IMR-90 (cell line): ENCODE data around the gene HNMT. TPM values are rescaled to one million over a fixed set of nuclear protein-coding genes. Genes with fewer than 3 reads are reported as not detected.

Experiments used
- ATAC-seq: fragments of 200-7000 bp; cut with Tn5 transposase; 2 replicates; pipeline ENCODE4 v1.9.1; 2020; ENCODE audit warnings: low read depth, mild to moderate bottlenecking, moderate library complexity
- BruUV-seq: library from RNA; stranded (reverse); fragments of 400-500 nt; replicated peaks from 2 replicates; lab custom pipeline; 2021; lab: Mats Ljungman, UMichigan
- CTCF ChIA-PET: fragments of 300-600 bp; formaldehyde crosslinking; extraction: SDS; loops from one replicate; lab custom pipeline; 2021; ENCODE audit warnings: antibody characterized with exemption; lab: Yijun Ruan, JAX
- POLR2A ChIA-PET: fragments of 300-600 bp; sonication (Branson Sonifier 250); formaldehyde crosslinking; loops from one replicate; lab custom pipeline; 2022; ENCODE audit warnings: antibody characterized with exemption; ENCODE audit not compliant: unreplicated experiment; lab: Charles Lee
- DNase-seq: peaks from one replicate; pipeline ENCODE4 v3.0.0; 2013
- H2AFZ ChIP-seq: replicated peaks from 2 replicates; pipeline ENCODE3; 2013; ENCODE audit warnings: low read length, mild to moderate bottlenecking; ENCODE audit not compliant: poor library complexity
- H2AK5ac ChIP-seq: 2 replicates; pipeline ENCODE4 v1.6.1; 2013; ENCODE audit warnings: low read depth, low read length, inconsistent platforms
- H2AK9ac ChIP-seq: replicated peaks from 2 replicates; pipeline ENCODE3; 2013; ENCODE audit warnings: mild to moderate bottlenecking, low read depth, low read length, moderate library complexity; ENCODE audit not compliant: poor library complexity
- H2BK120ac ChIP-seq: 2 replicates; pipeline ENCODE4 v1.6.1; 2013; ENCODE audit warnings: low read depth, low read length, inconsistent platforms
- H2BK15ac ChIP-seq: 3 replicates; pipeline ENCODE4 v1.6.1; 2013; ENCODE audit warnings: low read depth, low read length, inconsistent platforms
- H2BK20ac ChIP-seq: 2 replicates; pipeline ENCODE4 v1.6.1; 2013; ENCODE audit warnings: low read depth, mild to moderate bottlenecking, inconsistent platforms, low read length, moderate library complexity
- H2BK5ac ChIP-seq: 2 replicates; pipeline ENCODE4 v1.6.1; 2013; ENCODE audit warnings: mild to moderate bottlenecking, low read depth, low read length, inconsistent platforms; ENCODE audit not compliant: poor library complexity, severe bottlenecking
- H3K14ac ChIP-seq: replicated peaks from 2 replicates; pipeline ENCODE4 v1.6.1; 2013; ENCODE audit warnings: low read depth, low read length, inconsistent platforms
- H3K18ac ChIP-seq: 2 replicates; pipeline ENCODE4 v1.6.1; 2013; ENCODE audit warnings: low read depth, low read length, control low read depth
- H3K23ac ChIP-seq: 2 replicates; pipeline ENCODE4 v1.6.1; 2013; ENCODE audit warnings: low read depth, low read length, inconsistent platforms
- H3K27ac ChIP-seq: 2 replicates; pipeline ENCODE4 v1.5.1; 2013; ENCODE audit warnings: mild to moderate bottlenecking, control low read depth, low read length; ENCODE audit not compliant: insufficient read depth
- H3K27me3 ChIP-seq: 2 replicates; pipeline ENCODE4 v1.6.1; 2013; ENCODE audit warnings: low read length; ENCODE audit not compliant: control insufficient read depth, insufficient read depth
- H3K36me3 ChIP-seq: 2 replicates; pipeline ENCODE4 v1.6.1; 2013; ENCODE audit warnings: low read length, mixed read lengths; ENCODE audit not compliant: control insufficient read depth, insufficient read depth
- H3K4ac ChIP-seq: 2 replicates; pipeline ENCODE4 v1.6.1; 2013; ENCODE audit warnings: low read depth, low read length, inconsistent platforms
- H3K4me1 ChIP-seq: 2 replicates; pipeline ENCODE4 v1.6.1; 2013; ENCODE audit warnings: low read length, mixed read lengths; ENCODE audit not compliant: control insufficient read depth, insufficient read depth
- H3K4me2 ChIP-seq: 2 replicates; pipeline ENCODE4 v1.6.1; 2013; ENCODE audit warnings: low read depth, mild to moderate bottlenecking, control low read depth, low read length, moderate library complexity
- H3K4me3 ChIP-seq: 2 replicates; pipeline ENCODE4 v1.5.1; 2013; ENCODE audit warnings: low read depth, mild to moderate bottlenecking, control low read depth, low read length, moderate library complexity; ENCODE audit not compliant: insufficient read depth
- H3K56ac ChIP-seq: 2 replicates; pipeline ENCODE4 v1.6.1; 2013; ENCODE audit warnings: low read length, inconsistent platforms; ENCODE audit not compliant: insufficient read depth; ENCODE audit errors: extremely low read depth
- H3K79me1 ChIP-seq, 2 experiments: 2 replicates each; pipeline ENCODE4 v1.6.1; 2013; ENCODE audit warnings: low read length in 2 of 2, inconsistent platforms in 1 of 2, low read depth in 1 of 2
- H3K9ac ChIP-seq: 2 replicates; pipeline ENCODE4 v1.6.1; 2013; ENCODE audit warnings: low read depth, low read length, control low read depth
- H3K9me1 ChIP-seq: 2 replicates; pipeline ENCODE4 v1.6.1; 2013; ENCODE audit warnings: low read length, inconsistent platforms; ENCODE audit not compliant: insufficient read depth
- H3K9me3 ChIP-seq: 2 replicates; pipeline ENCODE4 v1.6.1; 2013; ENCODE audit warnings: low read length; ENCODE audit not compliant: control insufficient read depth, insufficient read depth
- H4K20me1 ChIP-seq: 2 replicates; pipeline ENCODE4 v1.6.1; 2013; ENCODE audit warnings: low read length, inconsistent platforms; ENCODE audit not compliant: insufficient read depth
- H4K5ac ChIP-seq: 2 replicates; pipeline ENCODE4 v1.6.1; 2013; ENCODE audit warnings: mild to moderate bottlenecking, low read depth, low read length, control low read depth
- H4K8ac ChIP-seq, 2 experiments: 2 replicates each; pipeline ENCODE4 v1.6.1; 2013; ENCODE audit warnings: low read depth in 2 of 2, low read length in 2 of 2, control low read depth in 1 of 2, inconsistent platforms in 1 of 2
- H4K91ac ChIP-seq: 2 replicates; pipeline ENCODE4 v1.6.1; 2013; ENCODE audit warnings: low read depth, low read length, inconsistent platforms; ENCODE audit not compliant: insufficient read depth
- BHLHE40 ChIP-seq: fragments of 150-350 bp; IDR thresholded peaks from 2 replicates; pipeline ENCODE4 v1.6.1; 2016; ENCODE audit warnings: mild to moderate bottlenecking, low read depth, low read length
- CEBPB ChIP-seq: IDR thresholded peaks from 2 replicates; pipeline ENCODE4 v1.6.1; 2012; ENCODE audit warnings: low read depth, low read length, improper control_type of control experiment
- CHD1 ChIP-seq: IDR thresholded peaks from 2 replicates; pipeline ENCODE4 v1.6.1; 2012; ENCODE audit warnings: low read depth, low read length, improper control_type of control experiment
- FOS ChIP-seq: fragments of 150-350 bp; IDR thresholded peaks from 2 replicates; pipeline ENCODE4 v1.6.1; 2016; ENCODE audit warnings: low read depth, low read length
- MAFK ChIP-seq: IDR thresholded peaks from 2 replicates; pipeline ENCODE4 v1.6.1; 2012; ENCODE audit warnings: low read depth, low read length, improper control_type of control experiment
- MAZ ChIP-seq: IDR thresholded peaks from 2 replicates; pipeline ENCODE4 v1.6.1; 2012; ENCODE audit warnings: low read depth, mild to moderate bottlenecking, low read length, improper control_type of control experiment, moderate library complexity, borderline replicate concordance
- MXI1 ChIP-seq: IDR thresholded peaks from 2 replicates; pipeline ENCODE4 v1.6.1; 2012; ENCODE audit warnings: low read depth, mild to moderate bottlenecking, low read length, moderate library complexity, borderline replicate concordance
- NFE2L2 ChIP-seq: fragments of 150-350 bp; IDR thresholded peaks from 2 replicates; pipeline ENCODE4 v1.6.1; 2016; ENCODE audit warnings: low read depth, mild to moderate bottlenecking, low read length
- POLR2A ChIP-seq: IDR thresholded peaks from 2 replicates; pipeline ENCODE4 v1.6.1; 2012; ENCODE audit warnings: mild to moderate bottlenecking, low read depth, low read length
- RAD21 ChIP-seq: IDR thresholded peaks from 2 replicates; pipeline ENCODE4 v1.6.1; 2012; ENCODE audit warnings: low read length, improper control_type of control experiment
- RCOR1 ChIP-seq: IDR thresholded peaks from 2 replicates; pipeline ENCODE4 v1.6.1; 2012; ENCODE audit warnings: mild to moderate bottlenecking, low read length, improper control_type of control experiment; ENCODE audit not compliant: insufficient replicate concordance
- RFX5 ChIP-seq: IDR thresholded peaks from 2 replicates; pipeline ENCODE4 v1.8.0; 2012; ENCODE audit warnings: low read depth, mild to moderate bottlenecking, low read length, moderate library complexity
- SMC3 ChIP-seq: fragments of 150-350 bp; IDR thresholded peaks from 2 replicates; pipeline ENCODE4 v1.6.1; 2016; ENCODE audit warnings: low read depth, mild to moderate bottlenecking, antibody characterized with exemption, low read length, moderate library complexity
- WGBS, 2 experiments: methylation state at CpG; one replicate each; pipeline versions ENCODE4 v1.1.5 to v1.1.7; 2013; ENCODE audit warnings: missing lambda C conversion rate in 2 of 2; ENCODE audit not compliant: insufficient read length in 1 of 2; ENCODE audit errors: extremely low coverage in 2 of 2; 5-methylcytosine and 5-hydroxymethylcytosine counted together
- dilution Hi-C: fragments of 300-500 bp; cut with HindIII; formaldehyde crosslinking; loops from one replicate; pipeline ENCODE4 v1.14.3; 2018; ENCODE audit warnings: low sequenced_read_pairs; ENCODE audit not compliant: unreplicated experiment
- in situ Hi-C: fragments of 300-500 bp; cut with MboI; formaldehyde crosslinking; loops from 3 replicates; pipeline ENCODE4 v1.14.3; 2019; ENCODE audit warnings: low sequenced_read_pairs, inconsistent platforms, mixed read lengths
- intact Hi-C: fragments of 100-400 bp; cut with micrococcal nuclease; formaldehyde crosslinking; loops from 2 replicates; pipeline ENCODE4 v1.10.0; 2022
- polyA plus RNA-seq, 3 experiments: library from polyadenylated mRNA; depleted of rRNA; stranded (reverse); fragments of >200 nt; gene quantifications; 2 replicates each; pipeline ENCODE4 v1.2.3, GENCODE V29; 2012; ENCODE audit warnings: low replicate concordance in 1 of 3
- total RNA-seq: library from RNA; depleted of rRNA; stranded (reverse); fragments of >200 nt; gene quantifications from 2 replicates; pipeline ENCODE4 v1.2.3, GENCODE V29; 2012
- TF ChIP-seq, protein P1 (sequence below): fragments of 150-350 bp; IDR thresholded peaks from 2 replicates; pipeline ENCODE4 v1.6.1; 2016; ENCODE audit warnings: low read depth, mild to moderate bottlenecking, low read length, moderate library complexity, borderline replicate concordance
- TF ChIP-seq, protein P2 (sequence below): fragments of 150-350 bp; IDR thresholded peaks from 2 replicates; pipeline ENCODE4 v1.6.1; 2017; ENCODE audit warnings: mild to moderate bottlenecking, antibody characterized with exemption, low read length, low read depth
- TF ChIP-seq, protein P3 (sequence below): conservative IDR thresholded peaks from 2 replicates; pipeline ENCODE4 v1.5.1; 2012; ENCODE audit warnings: mild to moderate bottlenecking, low read depth, low read length, improper control_type of control experiment

The HNMT gene
- total and polyA plus RNA-seq, 2 of the 4 experiments (the other 2 are of a cell fraction) = 6.4 to 14.2 TPM

DNA sequence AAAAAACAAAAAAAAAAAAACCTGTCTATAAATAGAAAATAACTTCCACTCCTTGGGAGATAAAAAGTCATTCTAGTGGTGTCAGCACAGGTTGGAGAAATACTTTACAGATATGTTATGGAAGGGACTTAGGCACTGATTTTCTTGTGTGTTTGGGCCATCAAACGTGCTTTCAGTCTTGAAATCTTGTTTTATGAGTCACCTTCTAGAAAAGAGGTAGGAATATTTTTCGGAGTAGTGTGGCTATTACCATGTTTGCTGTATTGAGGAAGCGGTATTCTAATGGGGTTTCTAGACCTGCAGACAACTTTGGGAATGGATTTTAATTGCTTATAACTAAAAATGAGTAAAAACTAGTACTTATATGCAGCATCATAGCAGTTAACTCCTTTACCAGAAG is 12.0 kb downstream of the HNMT start:
- dilution Hi-C loops = no loop called here
- POLR2A ChIA-PET = no interaction called here
- no peaks in the 10 kb centered on the region for H3K79me1 ChIP-seq
- no peak overlapping the region for H2AK9ac ChIP-seq
- H4K91ac ChIP-seq = no peak overlapping the region
- H3K4me1 ChIP-seq = no peaks in the 10 kb centered on the region
- ATAC-seq (no peak), DNase-seq (no peak)
- intact Hi-C loops = no loop called here
- no peaks in the 10 kb centered on the region for H3K9me3 ChIP-seq
- H3K23ac ChIP-seq = no peak overlapping the region
- H2AK5ac ChIP-seq = no peak overlapping the region
- no peak overlapping the region for H3K27ac ChIP-seq
- in situ Hi-C loops = no loop called here
- H3K4me2 ChIP-seq = no peak overlapping the region
- H3K4ac ChIP-seq = no peak overlapping the region
- H4K8ac ChIP-seq = no peak overlapping the region
- no peak overlapping the region for H3K56ac ChIP-seq
- H3K14ac ChIP-seq = no peak overlapping the region
- H2BK120ac ChIP-seq = no peak overlapping the region
- H2AFZ ChIP-seq = no peak overlapping the region
- TF ChIP-seq, protein P1, sequence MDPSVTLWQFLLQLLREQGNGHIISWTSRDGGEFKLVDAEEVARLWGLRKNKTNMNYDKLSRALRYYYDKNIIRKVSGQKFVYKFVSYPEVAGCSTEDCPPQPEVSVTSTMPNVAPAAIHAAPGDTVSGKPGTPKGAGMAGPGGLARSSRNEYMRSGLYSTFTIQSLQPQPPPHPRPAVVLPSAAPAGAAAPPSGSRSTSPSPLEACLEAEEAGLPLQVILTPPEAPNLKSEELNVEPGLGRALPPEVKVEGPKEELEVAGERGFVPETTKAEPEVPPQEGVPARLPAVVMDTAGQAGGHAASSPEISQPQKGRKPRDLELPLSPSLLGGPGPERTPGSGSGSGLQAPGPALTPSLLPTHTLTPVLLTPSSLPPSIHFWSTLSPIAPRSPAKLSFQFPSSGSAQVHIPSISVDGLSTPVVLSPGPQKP = no peak
- TF ChIP-seq FOS = no peak
- TF ChIP-seq CHD1 = no peak
- no peak for TF ChIP-seq RFX5
- TF ChIP-seq RAD21 = no peak
- TF ChIP-seq NFE2L2 = no peak
- TF ChIP-seq CEBPB = no peak
- TF ChIP-seq, protein P2, sequence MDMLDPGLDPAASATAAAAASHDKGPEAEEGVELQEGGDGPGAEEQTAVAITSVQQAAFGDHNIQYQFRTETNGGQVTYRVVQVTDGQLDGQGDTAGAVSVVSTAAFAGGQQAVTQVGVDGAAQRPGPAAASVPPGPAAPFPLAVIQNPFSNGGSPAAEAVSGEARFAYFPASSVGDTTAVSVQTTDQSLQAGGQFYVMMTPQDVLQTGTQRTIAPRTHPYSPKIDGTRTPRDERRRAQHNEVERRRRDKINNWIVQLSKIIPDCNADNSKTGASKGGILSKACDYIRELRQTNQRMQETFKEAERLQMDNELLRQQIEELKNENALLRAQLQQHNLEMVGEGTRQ = no peak
- TF ChIP-seq POLR2A = no peak
- no peak for TF ChIP-seq MAFK
- no peak for TF ChIP-seq MAZ
- no peak for TF ChIP-seq MXI1
- no peak for TF ChIP-seq BHLHE40
- TF ChIP-seq, protein P3, sequence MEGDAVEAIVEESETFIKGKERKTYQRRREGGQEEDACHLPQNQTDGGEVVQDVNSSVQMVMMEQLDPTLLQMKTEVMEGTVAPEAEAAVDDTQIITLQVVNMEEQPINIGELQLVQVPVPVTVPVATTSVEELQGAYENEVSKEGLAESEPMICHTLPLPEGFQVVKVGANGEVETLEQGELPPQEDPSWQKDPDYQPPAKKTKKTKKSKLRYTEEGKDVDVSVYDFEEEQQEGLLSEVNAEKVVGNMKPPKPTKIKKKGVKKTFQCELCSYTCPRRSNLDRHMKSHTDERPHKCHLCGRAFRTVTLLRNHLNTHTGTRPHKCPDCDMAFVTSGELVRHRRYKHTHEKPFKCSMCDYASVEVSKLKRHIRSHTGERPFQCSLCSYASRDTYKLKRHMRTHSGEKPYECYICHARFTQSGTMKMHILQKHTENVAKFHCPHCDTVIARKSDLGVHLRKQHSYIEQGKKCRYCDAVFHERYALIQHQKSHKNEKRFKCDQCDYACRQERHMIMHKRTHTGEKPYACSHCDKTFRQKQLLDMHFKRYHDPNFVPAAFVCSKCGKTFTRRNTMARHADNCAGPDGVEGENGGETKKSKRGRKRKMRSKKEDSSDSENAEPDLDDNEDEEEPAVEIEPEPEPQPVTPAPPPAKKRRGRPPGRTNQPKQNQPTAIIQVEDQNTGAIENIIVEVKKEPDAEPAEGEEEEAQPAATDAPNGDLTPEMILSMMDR = no peak
- no peak for TF ChIP-seq RCOR1
- no peak for TF ChIP-seq SMC3
- no peak overlapping the region for H3K18ac ChIP-seq
- no peak overlapping the region for H3K4me3 ChIP-seq
- no TSS peak for BruUV-seq
- H3K9ac ChIP-seq = no peak overlapping the region
- no peak overlapping the region for H2BK20ac ChIP-seq
- H3K27me3 ChIP-seq = no peaks in the 10 kb centered on the region
- CTCF ChIA-PET = no interaction called here
- H3K36me3 ChIP-seq = no peaks in the 10 kb centered on the region
- no peak overlapping the region for H2BK5ac ChIP-seq
- no peaks in the 10 kb centered on the region for H4K20me1 ChIP-seq
- H2BK15ac ChIP-seq = no peak overlapping the region
- H3K9me1 ChIP-seq = no peaks in the 10 kb centered on the region
- WGBS, 2 experiments = no CpG with 5 or more reads among the region's 3 CpGs
- H4K5ac ChIP-seq = no peak overlapping the region
